Measurements from ENCODE around the gene NR1D1. TPM values are rescaled to one million over a fixed set of nuclear protein-coding genes. Genes with fewer than 3 reads are reported as not detected.

Gene NR1D1
- total and polyA plus RNA-seq, 2 experiments from 2014 or later = 2.4 to 5.4 TPM

GRCh38 chr17:40113110-40113906 lies 12.9 kb upstream of the NR1D1 start:
- Histone ChIP-seq H4K20me1 (ENCODE audit: insufficient read depth) (no peaks in the 10 kb centered on the region), H3K9me3 (ENCODE audit: low read depth) (no peaks in the 10 kb centered on the region), H3K79me2 (ENCODE audit: insufficient read depth) (no peaks in the 10 kb centered on the region), H3K27me3 (replicated peaks; ENCODE audit: insufficient read depth) (no peaks in the 10 kb centered on the region), H3K4me1 (ENCODE audit: insufficient read depth) (peaks cover 59% of the 10 kb centered on the region), H2AFZ (peak overlapping the region; percentile 77), H3K9me2 (ENCODE audit: insufficient read depth) (no peaks in the 10 kb centered on the region), H3K4me3 (peak overlapping the region; percentile 64), H3K9ac (peak overlapping the region; percentile 85), H3F3A (ENCODE audit: insufficient read depth) (peaks cover 73% of the 10 kb centered on the region), H3K4me2 (ENCODE audit: unreplicated experiment) (peak overlapping the region; percentile 90), H3K27ac (peak overlapping the region; percentile 93), H3K36me3 (ENCODE audit: low read depth) (no peaks in the 10 kb centered on the region)
- TF ChIP-seq EZH2phosphoT487 (IDR thresholded peaks at IDR 0.05; ENCODE audit: insufficient read depth, low read depth) = no peak
- TF ChIP-seq EZH2 (IDR thresholded peaks at IDR 0.05; ENCODE audit: insufficient read depth, poor library complexity, severe bottlenecking) = no peak
- in situ Hi-C loops (cut with MboI) = no loop called here
- 2% methylated on average over 17 of the region's 17 CpGs for WGBS, 2 experiments (ENCODE audit: low coverage in 1 of 2, low lambda C conversion rate in 2 of 2, missing lambda C conversion rate in 2 of 2)
- peak; percentile 97 for DNase-seq

- WGBS, 2 experiments (ENCODE audit: low coverage in 1 of 2, low lambda C conversion rate in 2 of 2, missing lambda C conversion rate in 2 of 2) = 5 to 8% methylated on average over 4 of the region's 4 CpGs
- no peaks in the 10 kb centered on the region for H3K9me2 ChIP-seq (ENCODE audit: insufficient read depth)
- DNase-seq = no peak
- no peaks in the 10 kb centered on the region for H3K36me3 ChIP-seq (ENCODE audit: low read depth)
- peak overlapping the region; percentile 85 for H3K9ac ChIP-seq
- H3K4me2 ChIP-seq (ENCODE audit: unreplicated experiment) = peak overlapping the region; percentile 90
- no peaks in the 10 kb centered on the region for H3K9me3 ChIP-seq (ENCODE audit: low read depth)
- no peaks in the 10 kb centered on the region for H3K79me2 ChIP-seq (ENCODE audit: insufficient read depth)
- H3K27ac ChIP-seq = peak overlapping the region; percentile 93
- in situ Hi-C loops (cut with MboI) = no loop called here
- no peaks in the 10 kb centered on the region for H4K20me1 ChIP-seq (ENCODE audit: insufficient read depth)
- TF ChIP-seq EZH2 (IDR thresholded peaks at IDR 0.05; ENCODE audit: insufficient read depth, poor library complexity, severe bottlenecking) (no peak), EZH2phosphoT487 (IDR thresholded peaks at IDR 0.05; ENCODE audit: insufficient read depth, low read depth) (no peak)
- peaks cover 73% of the 10 kb centered on the region for H3F3A ChIP-seq (ENCODE audit: insufficient read depth)
- peak overlapping the region; percentile 64 for H3K4me3 ChIP-seq
- H3K27me3 ChIP-seq (replicated peaks; ENCODE audit: insufficient read depth) = no peaks in the 10 kb centered on the region
- H2AFZ ChIP-seq = peak overlapping the region; percentile 77
- H3K4me1 ChIP-seq (ENCODE audit: insufficient read depth) = peaks cover 63% of the 10 kb centered on the region
These were observed 12.3 kb upstream of the NR1D1 start for GRCh38 chr17:40112718-40113109.

GRCh38 chr17:40112191-40112711 lies 11.9 kb upstream of the NR1D1 start:
- Histone ChIP-seq H3K27me3 (replicated peaks; ENCODE audit: insufficient read depth) (no peaks in the 10 kb centered on the region), H3K36me3 (ENCODE audit: low read depth) (no peaks in the 10 kb centered on the region), H3K9me3 (ENCODE audit: low read depth) (no peaks in the 10 kb centered on the region), H3K4me2 (ENCODE audit: unreplicated experiment) (peak overlapping the region; percentile 90), H3K9ac (peak overlapping the region; percentile 85), H4K20me1 (ENCODE audit: insufficient read depth) (no peaks in the 10 kb centered on the region), H2AFZ (peak overlapping the region; percentile 77), H3K4me3 (peak overlapping the region; percentile 64), H3K79me2 (ENCODE audit: insufficient read depth) (no peaks in the 10 kb centered on the region), H3K27ac (peak overlapping the region; percentile 93), H3K4me1 (ENCODE audit: insufficient read depth) (peaks cover 67% of the 10 kb centered on the region), H3K9me2 (ENCODE audit: insufficient read depth) (no peaks in the 10 kb centered on the region), H3F3A (ENCODE audit: insufficient read depth) (peaks cover 73% of the 10 kb centered on the region)
- TF ChIP-seq EZH2 (IDR thresholded peaks at IDR 0.05; ENCODE audit: insufficient read depth, poor library complexity, severe bottlenecking) (no peak), EZH2phosphoT487 (IDR thresholded peaks at IDR 0.05; ENCODE audit: insufficient read depth, low read depth) (no peak)
- in situ Hi-C loops (cut with MboI) = no loop called here
- no peak for DNase-seq
- WGBS, 2 experiments (ENCODE audit: low coverage in 1 of 2, low lambda C conversion rate in 2 of 2, missing lambda C conversion rate in 2 of 2) = 0 to 3% methylated on average over 2 of the region's 2 CpGs

GRCh38 chr17:40111221-40112128 lies 11.1 kb upstream of the NR1D1 start:
- TF ChIP-seq EZH2 (IDR thresholded peaks at IDR 0.05; ENCODE audit: insufficient read depth, poor library complexity, severe bottlenecking) (no peak), EZH2phosphoT487 (IDR thresholded peaks at IDR 0.05; ENCODE audit: insufficient read depth, low read depth) (no peak)
- Histone ChIP-seq H3K36me3 (ENCODE audit: low read depth) (no peaks in the 10 kb centered on the region), H3K9me3 (ENCODE audit: low read depth) (no peaks in the 10 kb centered on the region), H3K4me2 (ENCODE audit: unreplicated experiment) (peak overlapping the region; percentile 46), H3K9ac (peak overlapping the region; percentile 85), H3K4me1 (ENCODE audit: insufficient read depth) (peaks cover 71% of the 10 kb centered on the region), H3K79me2 (ENCODE audit: insufficient read depth) (no peaks in the 10 kb centered on the region), H3K27me3 (replicated peaks; ENCODE audit: insufficient read depth) (no peaks in the 10 kb centered on the region), H3K27ac (peak overlapping the region; percentile 93), H2AFZ (peak overlapping the region; percentile 77), H3K9me2 (ENCODE audit: insufficient read depth) (no peaks in the 10 kb centered on the region), H3K4me3 (peak overlapping the region; percentile 41), H4K20me1 (ENCODE audit: insufficient read depth) (no peaks in the 10 kb centered on the region), H3F3A (ENCODE audit: insufficient read depth) (peaks cover 73% of the 10 kb centered on the region)
- in situ Hi-C loops (cut with MboI) = no loop called here
- WGBS, 2 experiments (ENCODE audit: low coverage in 1 of 2, low lambda C conversion rate in 2 of 2, missing lambda C conversion rate in 2 of 2) = 1 to 2% methylated on average over 12 of the region's 12 CpGs
- DNase-seq = peak; percentile 93
